Body of pancreas (tissue), 4 donors: ENCODE results near the gene CEACAM16. TPM values are rescaled to one million over a fixed set of nuclear protein-coding genes. Genes with fewer than 3 reads are reported as not detected.

ENCODE experiments used
- ATAC-seq: fragments of 150-250 bp; one replicate; pipeline ENCODE4 v1.9.1; 2016
- DNase-seq, 4 donors: peaks; one replicate each; pipeline ENCODE4 v3.0.0-alpha.2; 2019
- H3K27ac ChIP-seq, 4 donors: fragments of 200-600 bp; sonication (generic); 1 replicate in 3 of 4; 2 replicates in 1 of 4; pipeline versions ENCODE4 v1.5.1 to v1.6.1; 2016 to 2019; ENCODE audit warnings: mild to moderate bottlenecking in 1 of 4, mixed read lengths in 1 of 4, moderate library complexity in 1 of 4
- H3K27me3 ChIP-seq, 2 donors: fragments of 200-600 bp; sonication (generic); one replicate each; pipeline ENCODE4 v1.6.0; 2016; ENCODE audit warnings: mild to moderate bottlenecking in 1 of 2
- H3K36me3 ChIP-seq, 2 donors: fragments of 200-600 bp; sonication (generic); replicated peaks in 1 of 2; 2 replicates each; pipeline ENCODE4 v1.5.1; 2016; ENCODE audit warnings: low read depth in 2 of 2; ENCODE audit not compliant: insufficient read depth in 1 of 2
- H3K4me1 ChIP-seq: fragments of 200-600 bp; sonication (generic); one replicate; pipeline ENCODE4 v1.6.0; 2016
- H3K4me3 ChIP-seq, 2 donors: fragments of 200-600 bp; sonication (generic); 1 replicate in 1 of 2; 2 replicates in 1 of 2; pipeline ENCODE4 v1.5.1; 2016 to 2019
- H3K9me3 ChIP-seq, 3 donors: fragments of 200-600 bp; sonication (generic); 1 replicate in 2 of 3; 2 replicates in 1 of 3; pipeline ENCODE4 v1.5.1; 2016
- CTCF ChIP-seq, 7 experiments: fragments of 450-650 bp in 4 of 7; fragments of 200-600 bp in 3 of 7; sonication (generic) in 3 of 7; IDR thresholded peaks; one replicate each; pipeline ENCODE4 v1.5.1; 2016 to 2019; ENCODE audit warnings: antibody characterized with exemption in 7 of 7
- POLR2A ChIP-seq, 3 donors: fragments of 450-650 bp; IDR thresholded peaks; one replicate each; pipeline ENCODE4 v1.6.1; 2016; ENCODE audit warnings: antibody characterized with exemption in 3 of 3, mild to moderate bottlenecking in 2 of 3
- WGBS, 2 donors: methylation state at CpG; one replicate each; pipeline ENCODE4 v1.1.5; 2017; 5-methylcytosine and 5-hydroxymethylcytosine counted together
- intact Hi-C: fragments of 100-400 bp; cut with DNase I; formaldehyde crosslinking; loops from one replicate; pipeline ENCODE4 v1.15.1; 2023
- total RNA-seq, 2 donors: library from RNA; depleted of rRNA; stranded (reverse); fragments of >200 nt; gene quantifications; one replicate each; pipeline ENCODE4 v1.1.0, GENCODE V29; 2016

The CEACAM16 gene
- total RNA-seq, 2 donors from 2014 or later = 0.33 to 1.3 TPM

- ATAC-seq (peak; percentile 46), DNase-seq (peak; percentile 77 to 87 (median 82))
- H3K27ac ChIP-seq = peak overlapping the region; percentile 27 to 97 (median 42)
- 40 to 42% methylated on average over 11 of the region's 11 CpGs for WGBS, 2 donors
- H3K4me3 ChIP-seq = no peak overlapping the region
- H3K36me3 ChIP-seq = no peaks in the 10 kb centered on the region
- H3K9me3 ChIP-seq = no peaks in the 10 kb centered on the region
- H3K27me3 ChIP-seq = no peaks in the 10 kb centered on the region
- intact Hi-C loops = no loop called here
- H3K4me1 ChIP-seq = peaks cover 55% of the 10 kb centered on the region
- TF ChIP-seq CTCF (IDR thresholded peaks at IDR 0.05) = peak; percentile 74 to 96 (median 96)
- no peak for TF ChIP-seq POLR2A (IDR thresholded peaks at IDR 0.05)
These were observed 9.4 kb upstream of the CEACAM16 start for GRCh38 chr19:44689290-44690130.

- intact Hi-C loops = no loop called here
- WGBS, 2 donors = 85 to 86% methylated on average over 3 of the region's 3 CpGs
- TF ChIP-seq POLR2A (IDR thresholded peaks at IDR 0.05) (no peak), CTCF (IDR thresholded peaks at IDR 0.05) (no peak)
- no peaks in the 10 kb centered on the region for H3K27me3 ChIP-seq
- H3K4me3 ChIP-seq = no peak overlapping the region
- peaks cover 61% of the 10 kb centered on the region for H3K4me1 ChIP-seq
- peak overlapping the region; percentile 27 to 97 (median 42) for H3K27ac ChIP-seq
- H3K9me3 ChIP-seq = no peaks in the 10 kb centered on the region
- H3K36me3 ChIP-seq = no peaks in the 10 kb centered on the region
- no peak for DNase-seq
- no peak for ATAC-seq
These were observed 8.9 kb upstream of the CEACAM16 start for GRCh38 chr19:44690131-44690440.

- no peaks in the 10 kb centered on the region for H3K36me3 ChIP-seq
- H3K4me3 ChIP-seq = no peak overlapping the region
- TF ChIP-seq CTCF (IDR thresholded peaks at IDR 0.05) = no peak
- no peak for TF ChIP-seq POLR2A (IDR thresholded peaks at IDR 0.05)
- ATAC-seq = peak; percentile 27
- DNase-seq = peak in 1 of 4 donors; percentile 48
- peak overlapping the region; percentile 94 to 97 (median 96) for H3K27ac ChIP-seq
- peaks cover 84% of the 10 kb centered on the region for H3K4me1 ChIP-seq
- H3K9me3 ChIP-seq = no peaks in the 10 kb centered on the region
- WGBS, 2 donors = 9% methylated on average over 3 to 5 of the region's 5 CpGs
- intact Hi-C loops = no loop called here
- H3K27me3 ChIP-seq = no peaks in the 10 kb centered on the region
These were observed 6.6 kb upstream of the CEACAM16 start for GRCh38 chr19:44692379-44692721.

GRCh38 chr19:44694184-44694579, 4.8 kb upstream of the CEACAM16 start:
- Histone ChIP-seq H3K4me1 (peaks cover 95% of the 10 kb centered on the region), H3K4me3 (no peak overlapping the region), H3K27ac (peak overlapping the region; percentile 48 to 97 (median 90)), H3K9me3 (no peaks in the 10 kb centered on the region), H3K27me3 (no peaks in the 10 kb centered on the region), H3K36me3 (no peaks in the 10 kb centered on the region)
- DNase-seq = no peak
- WGBS, 2 donors = 79 to 86% methylated on average over 2 of the region's 2 CpGs
- TF ChIP-seq CTCF (IDR thresholded peaks at IDR 0.05) (peak in 2 of 7 experiments; percentile 14 to 24), POLR2A (IDR thresholded peaks at IDR 0.05) (no peak)
- intact Hi-C loops = no loop called here
- ATAC-seq = no peak
